AG09309 (cell line): Measurements from ENCODE around the gene PHF14.

ENCODE experiments used
- DNase-seq: peaks from one replicate; pipeline ENCODE4 v3.0.0-alpha.2; 2010; ENCODE audit warnings: low read depth
- H3K4me3 ChIP-seq: 2 replicates; pipeline ENCODE4 v1.5.1; 2011; ENCODE audit warnings: mild to moderate bottlenecking, low read depth, low read length, moderate library complexity; ENCODE audit not compliant: control insufficient read depth
- TF ChIP-seq, protein P1 (sequence below): IDR thresholded peaks from 2 replicates; pipeline ENCODE4 v1.5.1; 2011; ENCODE audit warnings: mild to moderate bottlenecking, low read depth, low read length, inconsistent platforms; ENCODE audit not compliant: insufficient read depth, control insufficient read depth; ENCODE audit errors: missing control alignments

PHF14 gene

DNA sequence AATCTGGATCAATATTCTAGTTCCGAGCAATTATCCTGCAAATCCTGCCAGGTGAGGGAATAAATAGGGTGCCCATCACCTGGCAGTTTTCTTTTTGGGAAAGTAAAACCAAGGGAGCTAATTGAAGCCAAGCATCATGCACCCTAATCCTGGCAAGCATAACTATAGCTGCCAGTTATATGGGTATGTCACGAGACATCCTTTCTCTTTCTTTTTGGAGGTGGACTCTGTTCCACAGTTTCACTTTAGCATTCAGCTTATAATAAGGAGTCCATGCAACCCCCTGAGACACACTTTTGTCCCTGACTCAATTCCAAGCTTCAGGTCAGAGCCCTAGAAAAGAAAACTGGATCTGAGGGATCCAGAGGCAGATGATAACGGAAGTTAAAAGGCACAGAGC lies 222.5 kb downstream of the PHF14 start:
- DNase-seq = no peak
- H3K4me3 ChIP-seq = no peak overlapping the region
- TF ChIP-seq, protein P1, sequence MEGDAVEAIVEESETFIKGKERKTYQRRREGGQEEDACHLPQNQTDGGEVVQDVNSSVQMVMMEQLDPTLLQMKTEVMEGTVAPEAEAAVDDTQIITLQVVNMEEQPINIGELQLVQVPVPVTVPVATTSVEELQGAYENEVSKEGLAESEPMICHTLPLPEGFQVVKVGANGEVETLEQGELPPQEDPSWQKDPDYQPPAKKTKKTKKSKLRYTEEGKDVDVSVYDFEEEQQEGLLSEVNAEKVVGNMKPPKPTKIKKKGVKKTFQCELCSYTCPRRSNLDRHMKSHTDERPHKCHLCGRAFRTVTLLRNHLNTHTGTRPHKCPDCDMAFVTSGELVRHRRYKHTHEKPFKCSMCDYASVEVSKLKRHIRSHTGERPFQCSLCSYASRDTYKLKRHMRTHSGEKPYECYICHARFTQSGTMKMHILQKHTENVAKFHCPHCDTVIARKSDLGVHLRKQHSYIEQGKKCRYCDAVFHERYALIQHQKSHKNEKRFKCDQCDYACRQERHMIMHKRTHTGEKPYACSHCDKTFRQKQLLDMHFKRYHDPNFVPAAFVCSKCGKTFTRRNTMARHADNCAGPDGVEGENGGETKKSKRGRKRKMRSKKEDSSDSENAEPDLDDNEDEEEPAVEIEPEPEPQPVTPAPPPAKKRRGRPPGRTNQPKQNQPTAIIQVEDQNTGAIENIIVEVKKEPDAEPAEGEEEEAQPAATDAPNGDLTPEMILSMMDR = no peak

DNA sequence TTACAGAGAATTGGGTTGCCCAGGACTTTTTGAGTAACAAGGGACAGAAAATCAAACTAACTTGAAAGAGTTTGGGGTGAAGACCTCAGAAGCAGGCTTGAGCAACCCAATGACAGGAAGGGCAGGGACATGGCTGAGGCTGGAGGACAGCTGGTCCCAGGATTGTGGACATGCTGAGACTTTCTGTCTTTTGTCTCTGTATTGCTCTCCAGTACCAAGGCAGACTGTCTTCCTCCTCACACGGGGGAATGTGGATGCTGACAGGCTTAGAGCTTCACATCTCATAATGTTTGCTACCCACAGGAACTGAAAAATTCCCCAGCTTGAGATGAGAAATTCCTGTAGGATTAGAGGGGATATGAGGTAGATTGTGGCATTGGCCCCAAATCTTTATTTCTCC lies 229.6 kb downstream of the PHF14 start:
- no peak overlapping the region for H3K4me3 ChIP-seq
- TF ChIP-seq, protein P1 = no peak
- DNase-seq = no peak

DNA sequence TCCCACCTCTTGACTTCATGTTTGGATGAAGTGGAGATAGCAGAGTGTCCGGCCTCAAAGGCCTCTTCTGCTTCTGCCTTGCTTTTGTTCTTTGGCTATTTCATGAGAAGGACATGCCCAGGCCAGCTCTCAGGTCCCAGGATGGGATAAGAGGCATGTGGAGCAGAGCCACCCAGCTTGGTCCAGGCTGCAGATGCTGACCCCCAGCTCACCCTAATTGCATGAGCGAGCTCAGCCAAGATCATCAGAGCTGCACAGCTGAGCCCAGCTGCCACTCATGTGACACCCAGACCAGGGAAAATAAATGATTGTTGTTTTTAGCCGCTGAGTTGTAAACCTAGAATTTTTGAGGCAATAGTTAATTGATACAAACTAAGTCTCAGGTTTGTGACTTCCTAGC lies 230.0 kb downstream of the PHF14 start:
- H3K4me3 ChIP-seq = no peak overlapping the region
- TF ChIP-seq, protein P1 = no peak
- DNase-seq = no peak

DNA sequence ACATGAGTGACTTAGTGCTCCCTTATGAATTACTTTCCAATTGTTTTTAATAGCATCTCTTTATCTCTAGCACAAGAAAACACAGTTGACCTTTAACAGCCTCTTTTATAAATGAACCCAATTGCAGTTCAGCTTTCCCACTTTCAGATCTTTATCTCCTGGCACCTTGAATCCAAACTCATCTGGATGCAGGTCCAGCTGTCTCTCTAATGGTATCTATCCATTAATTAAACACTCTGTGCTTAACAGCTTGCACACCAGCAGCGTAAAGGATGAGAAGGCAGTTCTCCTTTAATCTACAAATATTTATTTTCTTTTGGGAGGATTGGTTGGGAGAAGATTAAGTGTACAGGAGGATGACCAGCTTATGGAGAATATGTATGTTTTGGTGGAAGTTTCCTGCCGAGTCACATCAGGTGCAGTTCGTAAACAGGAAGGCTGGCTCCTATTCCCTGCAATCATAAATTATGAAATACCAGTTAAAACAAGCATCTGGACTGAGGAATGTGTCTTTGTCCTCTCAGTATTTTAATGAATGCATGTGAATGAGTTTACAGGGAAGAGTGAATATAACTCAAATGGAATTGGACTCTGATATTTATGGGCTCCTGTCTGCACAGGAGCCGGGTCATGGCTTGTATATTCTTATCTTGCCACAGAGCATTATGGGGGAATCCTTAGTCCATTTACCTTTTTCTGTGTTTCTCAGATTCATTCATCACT lies 232.7 kb downstream of the PHF14 start:
- no peak overlapping the region for H3K4me3 ChIP-seq
- DNase-seq = no peak
- TF ChIP-seq, protein P1 = no peak

DNA sequence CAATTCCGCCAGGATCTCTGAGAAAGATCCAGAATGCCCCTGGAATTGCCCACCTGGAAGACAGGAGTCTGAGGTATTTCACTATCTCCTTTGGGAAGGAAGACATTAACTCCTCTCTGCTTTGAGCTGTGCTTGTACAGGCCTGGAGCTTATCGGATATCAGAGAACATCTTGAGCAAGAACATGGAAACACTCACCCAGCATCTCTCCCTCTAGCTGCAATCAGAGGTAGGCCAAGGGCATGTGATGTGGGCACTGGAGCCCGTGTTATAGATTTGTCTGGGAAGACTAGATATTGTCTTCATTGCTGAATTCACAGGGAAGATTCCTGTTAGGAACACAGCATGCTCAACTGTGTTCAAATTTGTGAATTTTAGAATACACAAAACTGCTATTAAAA lies 233.9 kb downstream of the PHF14 start:
- TF ChIP-seq, protein P1 = no peak
- no peak for DNase-seq
- no peak overlapping the region for H3K4me3 ChIP-seq

DNA sequence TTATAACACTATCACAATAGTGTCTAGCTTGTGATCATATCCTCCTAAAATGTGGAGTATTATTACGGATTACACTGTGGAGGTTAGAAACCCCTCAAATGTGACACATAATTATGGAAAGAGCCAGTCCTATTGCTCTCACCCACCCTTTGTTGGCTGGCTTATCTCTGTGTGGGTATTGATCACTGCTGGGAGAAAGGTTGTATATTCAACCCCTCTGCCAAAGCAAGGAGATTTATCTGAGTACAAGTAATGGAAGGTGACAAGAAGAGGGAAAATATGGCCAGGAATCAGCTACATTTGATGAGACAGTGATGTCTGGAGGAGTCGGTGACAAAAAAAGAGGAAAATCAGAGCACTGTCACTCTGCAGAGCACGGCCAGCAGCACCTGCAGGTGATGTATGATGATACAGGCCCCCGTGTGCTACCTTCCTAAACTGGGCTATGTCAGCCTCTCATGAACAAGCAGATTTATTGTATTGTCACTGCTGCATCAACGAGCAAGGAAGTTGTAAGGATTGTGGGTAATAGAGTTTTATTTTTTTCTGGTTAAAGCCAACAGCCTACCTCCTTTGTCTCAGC lies 235.3 kb downstream of the PHF14 start:
- no peak overlapping the region for H3K4me3 ChIP-seq
- no peak for DNase-seq
- TF ChIP-seq, protein P1 = no peak
